Breast epithelium (tissue), 4 donors: Measurements from ENCODE around the gene SMG7. TPM values are rescaled to one million over a fixed set of nuclear protein-coding genes. Genes with fewer than 3 reads are reported as not detected.
A peak's percentile ranks its signal among the peaks of the same experiment; 100 is the strongest.
"Not testable (repeated sequence)": the region's sequence is repeated elsewhere in the genome, so short reads cannot be mapped to it uniquely, and the experiment has no call there.

Experiments used
- DNase-seq, 2 donors: peaks; one replicate each; pipeline ENCODE4 v3.0.0-alpha.2; 2019; ENCODE audit warnings: low spot score in 2 of 2
- H3K27ac ChIP-seq, 2 donors: fragments of 200-600 bp; sonication (generic) in 1 of 2; one replicate each; pipeline ENCODE4 v1.5.1; 2016 to 2019; ENCODE audit warnings: mild to moderate bottlenecking in 1 of 2
- H3K27me3 ChIP-seq, 2 donors: fragments of 200-600 bp; sonication (generic) in 1 of 2; one replicate each; pipeline versions ENCODE4 v1.5.1 to v1.6.0; 2017 to 2019; ENCODE audit warnings: control low read depth in 1 of 2, mild to moderate bottlenecking in 1 of 2
- H3K36me3 ChIP-seq: fragments of 200-600 bp; one replicate; pipeline ENCODE4 v1.5.1; 2019
- H3K4me1 ChIP-seq, 2 donors: fragments of 200-600 bp; sonication (generic); one replicate each; pipeline ENCODE4 v1.5.1; 2016 to 2019; ENCODE audit warnings: control low read depth in 1 of 2
- H3K4me3 ChIP-seq, 3 donors: fragments of 200-600 bp; sonication (generic); 1 replicate in 2 of 3; 2 replicates in 1 of 3; pipeline ENCODE4 v1.5.1; 2016 to 2019; ENCODE audit warnings: mild to moderate bottlenecking in 3 of 3, moderate library complexity in 2 of 3
- H3K9me3 ChIP-seq, 2 donors: fragments of 200-600 bp; sonication (generic) in 1 of 2; one replicate each; pipeline ENCODE4 v1.5.1; 2016 to 2019; ENCODE audit warnings: control low read depth in 1 of 2
- CTCF ChIP-seq, 3 donors: fragments of 450-650 bp; IDR thresholded peaks; one replicate each; pipeline ENCODE4 v1.5.1; 2016 to 2017; ENCODE audit warnings: antibody characterized with exemption in 3 of 3, mild to moderate bottlenecking in 3 of 3, moderate library complexity in 3 of 3
- POLR2A ChIP-seq: fragments of 450-650 bp; IDR thresholded peaks from one replicate; pipeline ENCODE4 v1.6.1; 2016; ENCODE audit warnings: antibody characterized with exemption, mild to moderate bottlenecking, moderate library complexity
- POLR2AphosphoS5 ChIP-seq, 3 donors: sonication (generic); formaldehyde crosslinking; IDR thresholded peaks; one replicate each; pipeline ENCODE4 v1.6.1; 2017; ENCODE audit warnings: antibody characterized with exemption in 3 of 3
- intact Hi-C: fragments of 100-400 bp; cut with DNase I; formaldehyde crosslinking; loops from one replicate; pipeline ENCODE4 v1.15.1; 2023; ENCODE audit warnings: low total_unique reads
- total RNA-seq, 3 donors: library from RNA; depleted of rRNA; stranded (reverse); fragments of >200 nt; gene quantifications; one replicate each; pipeline ENCODE4 v1.1.0, GENCODE V29; 2016

SMG7 gene, protein sequence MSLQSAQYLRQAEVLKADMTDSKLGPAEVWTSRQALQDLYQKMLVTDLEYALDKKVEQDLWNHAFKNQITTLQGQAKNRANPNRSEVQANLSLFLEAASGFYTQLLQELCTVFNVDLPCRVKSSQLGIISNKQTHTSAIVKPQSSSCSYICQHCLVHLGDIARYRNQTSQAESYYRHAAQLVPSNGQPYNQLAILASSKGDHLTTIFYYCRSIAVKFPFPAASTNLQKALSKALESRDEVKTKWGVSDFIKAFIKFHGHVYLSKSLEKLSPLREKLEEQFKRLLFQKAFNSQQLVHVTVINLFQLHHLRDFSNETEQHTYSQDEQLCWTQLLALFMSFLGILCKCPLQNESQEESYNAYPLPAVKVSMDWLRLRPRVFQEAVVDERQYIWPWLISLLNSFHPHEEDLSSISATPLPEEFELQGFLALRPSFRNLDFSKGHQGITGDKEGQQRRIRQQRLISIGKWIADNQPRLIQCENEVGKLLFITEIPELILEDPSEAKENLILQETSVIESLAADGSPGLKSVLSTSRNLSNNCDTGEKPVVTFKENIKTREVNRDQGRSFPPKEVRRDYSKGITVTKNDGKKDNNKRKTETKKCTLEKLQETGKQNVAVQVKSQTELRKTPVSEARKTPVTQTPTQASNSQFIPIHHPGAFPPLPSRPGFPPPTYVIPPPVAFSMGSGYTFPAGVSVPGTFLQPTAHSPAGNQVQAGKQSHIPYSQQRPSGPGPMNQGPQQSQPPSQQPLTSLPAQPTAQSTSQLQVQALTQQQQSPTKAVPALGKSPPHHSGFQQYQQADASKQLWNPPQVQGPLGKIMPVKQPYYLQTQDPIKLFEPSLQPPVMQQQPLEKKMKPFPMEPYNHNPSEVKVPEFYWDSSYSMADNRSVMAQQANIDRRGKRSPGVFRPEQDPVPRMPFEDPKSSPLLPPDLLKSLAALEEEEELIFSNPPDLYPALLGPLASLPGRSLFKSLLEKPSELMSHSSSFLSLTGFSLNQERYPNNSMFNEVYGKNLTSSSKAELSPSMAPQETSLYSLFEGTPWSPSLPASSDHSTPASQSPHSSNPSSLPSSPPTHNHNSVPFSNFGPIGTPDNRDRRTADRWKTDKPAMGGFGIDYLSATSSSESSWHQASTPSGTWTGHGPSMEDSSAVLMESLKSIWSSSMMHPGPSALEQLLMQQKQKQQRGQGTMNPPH
- 10 to 100 TPM; 34.6 to 46.5 (median 43.3) TPM for total RNA-seq

DNA sequence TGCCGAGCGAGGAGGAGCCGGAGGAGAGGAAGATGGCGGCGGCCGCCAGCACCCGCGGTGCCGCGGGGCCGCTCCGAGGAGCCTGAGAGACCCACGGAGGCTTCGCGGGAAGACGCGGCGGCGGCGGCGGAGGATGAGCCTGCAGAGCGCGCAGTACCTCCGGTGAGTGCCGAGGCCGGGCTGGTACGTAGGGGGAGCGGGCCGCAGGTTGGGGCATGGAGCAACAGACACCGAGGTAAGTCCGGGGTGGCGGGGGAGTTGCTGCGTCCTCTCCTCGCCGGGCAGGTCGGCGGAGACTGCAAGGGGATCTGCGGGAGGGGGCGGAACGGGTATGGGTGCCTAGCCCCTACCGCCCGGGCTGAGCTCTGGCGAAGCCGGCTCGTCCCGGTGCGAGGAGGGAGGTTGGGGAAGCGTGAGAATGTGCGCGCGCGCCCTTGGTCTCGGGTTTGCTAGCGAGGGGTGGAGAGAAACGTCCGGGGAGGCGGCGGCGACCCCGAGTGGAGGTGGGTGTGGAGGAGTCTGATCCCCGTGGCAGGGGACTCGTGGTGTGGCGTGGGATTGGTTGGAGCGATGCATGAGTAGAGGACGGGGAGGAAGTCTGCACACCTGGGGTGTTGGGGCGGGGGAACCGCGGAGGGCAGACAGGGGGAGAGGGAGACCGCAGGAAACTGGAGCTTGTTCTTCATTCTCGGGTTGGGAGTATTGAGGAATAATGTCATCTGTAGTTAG lies at the start of gene SMG7:
TSS of gene SMG7 (plus strand) at position 12 of the 729 bp plus-strand sequence. CDS start at position 134, 122 bp downstream.
- peak within 1 kb of the TSS; percentile 96 to 98 for H3K27ac ChIP-seq
- H3K36me3 ChIP-seq = no peaks in the 10 kb centered on the region
- H3K4me3 ChIP-seq = peak within 1 kb of the TSS; percentile 92 to 95 (median 94)
- peak in 1 of 2 donors; percentile 55 for DNase-seq
- no peaks in the 10 kb centered on the region for H3K9me3 ChIP-seq
- H3K4me1 ChIP-seq = peaks cover 0 to 10% of the 10 kb centered on the region in 2 donors
- intact Hi-C loops = no loop called here
- TF ChIP-seq CTCF (IDR thresholded peaks at IDR 0.05) = no peak
- no peak for TF ChIP-seq POLR2A
- TF ChIP-seq POLR2AphosphoS5 (IDR thresholded peaks at IDR 0.05) = no peak
- no peaks in the 10 kb centered on the region for H3K27me3 ChIP-seq

GRCh38 chr1:183423541-183423940 lies 48.8 kb upstream of the SMG7 start:
- Histone ChIP-seq H3K4me1 (no peaks in the 10 kb centered on the region), H3K9me3 (no peaks in the 10 kb centered on the region), H3K27ac (no peak overlapping the region), H3K4me3 (no peak overlapping the region), H3K36me3 (no peaks in the 10 kb centered on the region), H3K27me3 (peaks cover 0 to 15% of the 10 kb centered on the region in 2 donors)
- DNase-seq = no peak
- intact Hi-C loops = no loop called here
- TF ChIP-seq POLR2A (no peak), POLR2AphosphoS5 (IDR thresholded peaks at IDR 0.05) (no peak), CTCF (IDR thresholded peaks at IDR 0.05) (no peak)

DNA sequence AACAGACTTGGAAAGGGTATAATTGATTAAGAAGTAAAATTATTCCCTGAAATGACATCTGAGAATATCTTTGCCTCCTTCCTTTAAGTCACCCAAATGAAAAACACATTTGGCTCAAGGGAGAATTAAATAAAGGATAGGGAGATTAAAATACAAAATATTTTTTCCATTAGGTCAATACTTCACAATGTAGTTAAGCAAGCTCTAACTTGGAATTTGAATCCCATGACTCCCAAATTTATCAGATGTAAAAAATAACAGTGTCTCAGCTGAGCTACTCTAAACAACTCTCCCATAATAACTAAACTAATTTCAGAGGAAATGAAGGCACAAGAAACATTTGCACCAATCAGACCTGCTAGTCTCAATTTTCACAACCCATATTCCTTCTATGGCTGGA lies 47.6 kb upstream of the SMG7 start:
- DNase-seq = no peak
- Histone ChIP-seq H3K4me1 (no peaks in the 10 kb centered on the region), H3K27me3 (peaks cover 0 to 5% of the 10 kb centered on the region in 2 donors), H3K4me3 (no peak overlapping the region), H3K27ac (no peak overlapping the region), H3K36me3 (no peaks in the 10 kb centered on the region), H3K9me3 (no peaks in the 10 kb centered on the region)
- intact Hi-C loops = no loop called here
- no peak for TF ChIP-seq POLR2A
- no peak for TF ChIP-seq POLR2AphosphoS5 (IDR thresholded peaks at IDR 0.05)
- no peak for TF ChIP-seq CTCF (IDR thresholded peaks at IDR 0.05)

GRCh38 chr1:183427591-183427990 lies 44.7 kb upstream of the SMG7 start:
- H3K27ac ChIP-seq, H3K9me3 ChIP-seq, H3K27me3 ChIP-seq, H3K4me1 ChIP-seq, DNase-seq, intact Hi-C loops, H3K36me3 ChIP-seq, H3K4me3 ChIP-seq: not testable (repeated sequence)
